HL-60 (cell line): ENCODE results near the gene C4BPB.

Experiments
- CTCF ChIP-seq: IDR thresholded peaks from one replicate; pipeline ENCODE4 v1.5.1; 2011; ENCODE audit warnings: low read length, control low read depth, inconsistent platforms; ENCODE audit not compliant: insufficient read depth
- POLR2AphosphoS5 ChIP-seq: IDR thresholded peaks from 2 replicates; pipeline ENCODE4 v1.6.1; 2012; ENCODE audit warnings: low read depth
- REST ChIP-seq: IDR thresholded peaks from 2 replicates; pipeline ENCODE4 v1.6.1; 2012; ENCODE audit warnings: low read depth; ENCODE audit not compliant: insufficient replicate concordance
- SPI1 ChIP-seq: IDR thresholded peaks from 2 replicates; pipeline ENCODE4 v1.6.1; 2012; ENCODE audit warnings: low read depth, mild to moderate bottlenecking, borderline replicate concordance

GRCh38 chr1:207102146-207102545 is 13.5 kb downstream of the C4BPB start:
- no peak for TF ChIP-seq CTCF
- no peak for TF ChIP-seq REST
- TF ChIP-seq POLR2AphosphoS5 = no peak
- TF ChIP-seq SPI1 = no peak
